Measurements from ENCODE around the gene ADCYAP1R1. TPM values are rescaled to one million over a fixed set of nuclear protein-coding genes. Genes with fewer than 3 reads are reported as not detected.

ADCYAP1R1 gene
- total and polyA plus RNA-seq, 2 of the 8 experiments (the other 6 are each of a cell fraction or from before 2014, with no cell fraction given): 14.4 to 14.6 TPM

- TF ChIP-seq, protein P1, sequence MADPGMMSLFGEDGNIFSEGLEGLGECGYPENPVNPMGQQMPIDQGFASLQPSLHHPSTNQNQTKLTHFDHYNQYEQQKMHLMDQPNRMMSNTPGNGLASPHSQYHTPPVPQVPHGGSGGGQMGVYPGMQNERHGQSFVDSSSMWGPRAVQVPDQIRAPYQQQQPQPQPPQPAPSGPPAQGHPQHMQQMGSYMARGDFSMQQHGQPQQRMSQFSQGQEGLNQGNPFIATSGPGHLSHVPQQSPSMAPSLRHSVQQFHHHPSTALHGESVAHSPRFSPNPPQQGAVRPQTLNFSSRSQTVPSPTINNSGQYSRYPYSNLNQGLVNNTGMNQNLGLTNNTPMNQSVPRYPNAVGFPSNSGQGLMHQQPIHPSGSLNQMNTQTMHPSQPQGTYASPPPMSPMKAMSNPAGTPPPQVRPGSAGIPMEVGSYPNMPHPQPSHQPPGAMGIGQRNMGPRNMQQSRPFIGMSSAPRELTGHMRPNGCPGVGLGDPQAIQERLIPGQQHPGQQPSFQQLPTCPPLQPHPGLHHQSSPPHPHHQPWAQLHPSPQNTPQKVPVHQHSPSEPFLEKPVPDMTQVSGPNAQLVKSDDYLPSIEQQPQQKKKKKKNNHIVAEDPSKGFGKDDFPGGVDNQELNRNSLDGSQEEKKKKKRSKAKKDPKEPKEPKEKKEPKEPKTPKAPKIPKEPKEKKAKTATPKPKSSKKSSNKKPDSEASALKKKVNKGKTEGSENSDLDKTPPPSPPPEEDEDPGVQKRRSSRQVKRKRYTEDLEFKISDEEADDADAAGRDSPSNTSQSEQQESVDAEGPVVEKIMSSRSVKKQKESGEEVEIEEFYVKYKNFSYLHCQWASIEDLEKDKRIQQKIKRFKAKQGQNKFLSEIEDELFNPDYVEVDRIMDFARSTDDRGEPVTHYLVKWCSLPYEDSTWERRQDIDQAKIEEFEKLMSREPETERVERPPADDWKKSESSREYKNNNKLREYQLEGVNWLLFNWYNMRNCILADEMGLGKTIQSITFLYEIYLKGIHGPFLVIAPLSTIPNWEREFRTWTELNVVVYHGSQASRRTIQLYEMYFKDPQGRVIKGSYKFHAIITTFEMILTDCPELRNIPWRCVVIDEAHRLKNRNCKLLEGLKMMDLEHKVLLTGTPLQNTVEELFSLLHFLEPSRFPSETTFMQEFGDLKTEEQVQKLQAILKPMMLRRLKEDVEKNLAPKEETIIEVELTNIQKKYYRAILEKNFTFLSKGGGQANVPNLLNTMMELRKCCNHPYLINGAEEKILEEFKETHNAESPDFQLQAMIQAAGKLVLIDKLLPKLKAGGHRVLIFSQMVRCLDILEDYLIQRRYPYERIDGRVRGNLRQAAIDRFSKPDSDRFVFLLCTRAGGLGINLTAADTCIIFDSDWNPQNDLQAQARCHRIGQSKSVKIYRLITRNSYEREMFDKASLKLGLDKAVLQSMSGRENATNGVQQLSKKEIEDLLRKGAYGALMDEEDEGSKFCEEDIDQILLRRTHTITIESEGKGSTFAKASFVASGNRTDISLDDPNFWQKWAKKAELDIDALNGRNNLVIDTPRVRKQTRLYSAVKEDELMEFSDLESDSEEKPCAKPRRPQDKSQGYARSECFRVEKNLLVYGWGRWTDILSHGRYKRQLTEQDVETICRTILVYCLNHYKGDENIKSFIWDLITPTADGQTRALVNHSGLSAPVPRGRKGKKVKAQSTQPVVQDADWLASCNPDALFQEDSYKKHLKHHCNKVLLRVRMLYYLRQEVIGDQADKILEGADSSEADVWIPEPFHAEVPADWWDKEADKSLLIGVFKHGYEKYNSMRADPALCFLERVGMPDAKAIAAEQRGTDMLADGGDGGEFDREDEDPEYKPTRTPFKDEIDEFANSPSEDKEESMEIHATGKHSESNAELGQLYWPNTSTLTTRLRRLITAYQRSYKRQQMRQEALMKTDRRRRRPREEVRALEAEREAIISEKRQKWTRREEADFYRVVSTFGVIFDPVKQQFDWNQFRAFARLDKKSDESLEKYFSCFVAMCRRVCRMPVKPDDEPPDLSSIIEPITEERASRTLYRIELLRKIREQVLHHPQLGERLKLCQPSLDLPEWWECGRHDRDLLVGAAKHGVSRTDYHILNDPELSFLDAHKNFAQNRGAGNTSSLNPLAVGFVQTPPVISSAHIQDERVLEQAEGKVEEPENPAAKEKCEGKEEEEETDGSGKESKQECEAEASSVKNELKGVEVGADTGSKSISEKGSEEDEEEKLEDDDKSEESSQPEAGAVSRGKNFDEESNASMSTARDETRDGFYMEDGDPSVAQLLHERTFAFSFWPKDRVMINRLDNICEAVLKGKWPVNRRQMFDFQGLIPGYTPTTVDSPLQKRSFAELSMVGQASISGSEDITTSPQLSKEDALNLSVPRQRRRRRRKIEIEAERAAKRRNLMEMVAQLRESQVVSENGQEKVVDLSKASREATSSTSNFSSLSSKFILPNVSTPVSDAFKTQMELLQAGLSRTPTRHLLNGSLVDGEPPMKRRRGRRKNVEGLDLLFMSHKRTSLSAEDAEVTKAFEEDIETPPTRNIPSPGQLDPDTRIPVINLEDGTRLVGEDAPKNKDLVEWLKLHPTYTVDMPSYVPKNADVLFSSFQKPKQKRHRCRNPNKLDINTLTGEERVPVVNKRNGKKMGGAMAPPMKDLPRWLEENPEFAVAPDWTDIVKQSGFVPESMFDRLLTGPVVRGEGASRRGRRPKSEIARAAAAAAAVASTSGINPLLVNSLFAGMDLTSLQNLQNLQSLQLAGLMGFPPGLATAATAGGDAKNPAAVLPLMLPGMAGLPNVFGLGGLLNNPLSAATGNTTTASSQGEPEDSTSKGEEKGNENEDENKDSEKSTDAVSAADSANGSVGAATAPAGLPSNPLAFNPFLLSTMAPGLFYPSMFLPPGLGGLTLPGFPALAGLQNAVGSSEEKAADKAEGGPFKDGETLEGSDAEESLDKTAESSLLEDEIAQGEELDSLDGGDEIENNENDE (IDR thresholded peaks at IDR 0.05; ENCODE audit: insufficient replicate concordance, low read length): no peak
- TF ChIP-seq EGR1 (IDR thresholded peaks at IDR 0.05; ENCODE audit: borderline replicate concordance, low read depth, low read length): no peak
- TF ChIP-seq KDM5A (IDR thresholded peaks at IDR 0.05; ENCODE audit: low read length): no peak
- TF ChIP-seq SIRT6 (IDR thresholded peaks at IDR 0.05; ENCODE audit: low read length): no peak
- TF ChIP-seq YY1 (IDR thresholded peaks at IDR 0.05; ENCODE audit: low read depth, low read length): no peak
- TF ChIP-seq RBBP5 (IDR thresholded peaks at IDR 0.05; ENCODE audit: borderline replicate concordance, low read depth, low read length): no peak
- no peak for TF ChIP-seq SRF (IDR thresholded peaks at IDR 0.05; ENCODE audit: low read depth, low read length)
These were observed 24.1 kb upstream of the ADCYAP1R1 start (continued) for GRCh38 chr7:31028006-31028405.
